DOHH2 (cell line): ENCODE measurements around the gene CSTA.

Source experiments
- CTCF ChIP-seq: fragments of 200-600 bp; sonication (generic); IDR thresholded peaks from one replicate; pipeline ENCODE4 v1.5.1; 2014; ENCODE audit warnings: antibody characterized with exemption, mild to moderate bottlenecking, low read depth, low read length; ENCODE audit not compliant: poor library complexity, severe bottlenecking
- EZH2phosphoT487 ChIP-seq: fragments of 200-600 bp; sonication (generic); IDR thresholded peaks from 2 replicates; pipeline ENCODE4 v1.6.1; 2017; ENCODE audit warnings: borderline replicate concordance, mild to moderate bottlenecking, antibody characterized with exemption, low read length, moderate library complexity, mixed read lengths

DNA sequence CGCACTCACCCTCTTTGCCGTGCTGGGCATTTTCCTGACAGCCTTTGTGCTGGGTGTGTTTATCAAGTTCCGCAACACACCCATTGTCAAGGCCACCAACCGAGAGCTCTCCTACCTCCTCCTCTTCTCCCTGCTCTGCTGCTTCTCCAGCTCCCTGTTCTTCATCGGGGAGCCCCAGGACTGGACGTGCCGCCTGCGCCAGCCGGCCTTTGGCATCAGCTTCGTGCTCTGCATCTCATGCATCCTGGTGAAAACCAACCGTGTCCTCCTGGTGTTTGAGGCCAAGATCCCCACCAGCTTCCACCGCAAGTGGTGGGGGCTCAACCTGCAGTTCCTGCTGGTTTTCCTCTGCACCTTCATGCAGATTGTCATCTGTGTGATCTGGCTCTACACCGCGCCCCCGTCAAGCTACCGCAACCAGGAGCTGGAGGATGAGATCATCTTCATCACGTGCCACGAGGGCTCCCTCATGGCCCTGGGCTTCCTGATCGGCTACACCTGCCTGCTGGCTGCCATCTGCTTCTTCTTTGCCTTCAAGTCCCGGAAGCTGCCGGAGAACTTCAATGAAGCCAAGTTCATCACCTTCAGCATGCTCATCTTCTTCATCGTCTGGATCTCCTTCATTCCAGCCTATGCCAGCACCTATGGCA lies 41.1 kb upstream of the CSTA start:
- TF ChIP-seq CTCF (no peak), EZH2phosphoT487 (no peak)
